ENCODE results near the gene EYA2.

The EYA2 gene

GRCh38 chr20:47235111-47235510 lies 340.5 kb downstream of the EYA2 start:
- no peak overlapping the region for H3K27ac Mint-ChIP-seq (ENCODE audit: low read depth)
- no peak for DNase-seq (ENCODE audit: low spot score in 2 of 2)
- H3K4me1 Mint-ChIP-seq, result no peaks in the 10 kb centered on the region
- peaks cover 61% of the 10 kb centered on the region for H3K36me3 Mint-ChIP-seq (ENCODE audit: insufficient read depth)
- ATAC-seq (replicated peaks; ENCODE audit: extremely low read depth, poor library complexity, severe bottlenecking), result no peak
- no peaks in the 10 kb centered on the region for H3K27me3 Mint-ChIP-seq
- H3K9me3 Mint-ChIP-seq, result no peaks in the 10 kb centered on the region
- H3K4me3 Mint-ChIP-seq, result no peak overlapping the region

GRCh38 chr20:47235853-47236638 lies 341.4 kb downstream of the EYA2 start:
- H3K9me3 Mint-ChIP-seq, result no peaks in the 10 kb centered on the region
- no peak for DNase-seq (ENCODE audit: low spot score in 2 of 2)

GRCh38 chr20:47236639-47236900 lies 341.9 kb downstream of the EYA2 start:
- Mint-ChIP-seq H3K36me3 (ENCODE audit: insufficient read depth) (peaks cover 55% of the 10 kb centered on the region), H3K4me1 (no peaks in the 10 kb centered on the region), H3K9me3 (no peaks in the 10 kb centered on the region), H3K27ac (ENCODE audit: low read depth) (no peak overlapping the region), H3K27me3 (no peaks in the 10 kb centered on the region), H3K4me3 (no peak overlapping the region)
- DNase-seq (ENCODE audit: low spot score in 2 of 2) (no peak), ATAC-seq (replicated peaks; ENCODE audit: extremely low read depth, poor library complexity, severe bottlenecking) (no peak)

More at GRCh38 chr20:47235853-47236638, 341.4 kb downstream of the EYA2 start:
- no peaks in the 10 kb centered on the region for H3K27me3 Mint-ChIP-seq
- no peaks in the 10 kb centered on the region for H3K4me1 Mint-ChIP-seq
- H3K4me3 Mint-ChIP-seq, result no peak overlapping the region
- H3K27ac Mint-ChIP-seq (ENCODE audit: low read depth), result no peak overlapping the region
- H3K36me3 Mint-ChIP-seq (ENCODE audit: insufficient read depth), result peaks cover 56% of the 10 kb centered on the region
- no peak for ATAC-seq (replicated peaks; ENCODE audit: extremely low read depth, poor library complexity, severe bottlenecking)

GRCh38 chr20:47237715-47238114 lies 343.1 kb downstream of the EYA2 start:
- DNase-seq (ENCODE audit: low spot score in 2 of 2) (no peak), ATAC-seq (replicated peaks; ENCODE audit: extremely low read depth, poor library complexity, severe bottlenecking) (no peak)
- Mint-ChIP-seq H3K27me3 (no peaks in the 10 kb centered on the region), H3K4me3 (no peak overlapping the region), H3K36me3 (ENCODE audit: insufficient read depth) (peaks cover 51% of the 10 kb centered on the region), H3K4me1 (no peaks in the 10 kb centered on the region), H3K9me3 (no peaks in the 10 kb centered on the region), H3K27ac (ENCODE audit: low read depth) (no peak overlapping the region)
